ENCODE data around the gene INPP5F.

Gene INPP5F

GRCh38 chr10:119725828-119726675 is at the start of gene INPP5F:
TSS of gene INPP5F (plus strand) at chr10:119726050. CDS start at chr10:119726263, 213 bp downstream.
- peak; percentile 98 for DNase-seq

- DNase-seq, result no peak
Observed at GRCh38 chr10:119677126-119677525, 48.7 kb upstream of the INPP5F start.

- DNase-seq, result no peak
Observed at GRCh38 chr10:119677904-119678755, 47.7 kb upstream of the INPP5F start.

- DNase-seq, result no peak
Observed at GRCh38 chr10:119679480-119679829, 46.4 kb upstream of the INPP5F start.

- DNase-seq, result peak; percentile 35
Observed at GRCh38 chr10:119680050-119680449, 45.8 kb upstream of the INPP5F start.

- no peak for DNase-seq
Observed at GRCh38 chr10:119680650-119681081, 45.2 kb upstream of the INPP5F start.

- DNase-seq, result peak; percentile 89
Observed at GRCh38 chr10:119686465-119687191, 39.2 kb upstream of the INPP5F start.

GRCh38 chr10:119687192-119688032 is 38.4 kb upstream of the INPP5F start:
- DNase-seq, result no peak

GRCh38 chr10:119688033-119688508 is 37.8 kb upstream of the INPP5F start:
- DNase-seq, result no peak

GRCh38 chr10:119689016-119689580 is 36.8 kb upstream of the INPP5F start:
- DNase-seq, result no peak

GRCh38 chr10:119691726-119692125 is 34.1 kb upstream of the INPP5F start:
- no peak for DNase-seq

- no peak for DNase-seq
Observed at GRCh38 chr10:119693262-119693957, 32.4 kb upstream of the INPP5F start.

- no peak for DNase-seq
Observed at GRCh38 chr10:119694608-119695007, 31.2 kb upstream of the INPP5F start.

GRCh38 chr10:119700321-119700954 is 25.4 kb upstream of the INPP5F start:
- no peak for DNase-seq

GRCh38 chr10:119701861-119702260 is 24.0 kb upstream of the INPP5F start:
- DNase-seq, result no peak

GRCh38 chr10:119702583-119702982 is 23.3 kb upstream of the INPP5F start:
- DNase-seq, result no peak

GRCh38 chr10:119703903-119704508 is 21.8 kb upstream of the INPP5F start:
- DNase-seq, result no peak

- DNase-seq, result no peak
Observed at GRCh38 chr10:119705434-119705831, 20.4 kb upstream of the INPP5F start.

GRCh38 chr10:119706521-119707278 is 19.1 kb upstream of the INPP5F start:
- no peak for DNase-seq

Measured in T1000 (cell line).